SK-N-SH (cell line): ENCODE measurements around the gene MSH6. TPM values are rescaled to one million over a fixed set of nuclear protein-coding genes. Genes with fewer than 3 reads are reported as not detected.

ENCODE experiments used
- CTCF ChIA-PET: fragments of 300-600, 350-600 bp; formaldehyde crosslinking; extraction: SDS; loops from one replicate; lab custom pipeline; 2021; lab: Yijun Ruan, JAX
- POLR2A ChIA-PET: fragments of 350-600 bp; sonication (Branson Sonifier 250); formaldehyde crosslinking; extraction: SDS; loops from one replicate; lab custom pipeline; 2020; ENCODE audit warnings: antibody characterized with exemption, inconsistent platforms; lab: Yijun Ruan, JAX
- DNase-seq: peaks from one replicate; pipeline ENCODE4 v3.0.0; 2012
- H2AFZ ChIP-seq: fragments of 200-600 bp; sonication (generic); 2 replicates; pipeline ENCODE4 v1.8.1; 2016; ENCODE audit warnings: antibody characterized with exemption, mild to moderate bottlenecking, low read depth
- H3F3A ChIP-seq: fragments of 200-600 bp; sonication (generic); replicated peaks from 2 replicates; pipeline ENCODE3; 2016; ENCODE audit warnings: antibody characterized with exemption, mild to moderate bottlenecking; ENCODE audit not compliant: insufficient read depth
- H3K27ac ChIP-seq, 2 experiments: fragments of 200-500 bp in 1 of 2; fragments of 200-600 bp in 1 of 2; sonication (Bioruptor generic) in 1 of 2; sonication (generic), shearing (Covaris generic) in 1 of 2; 2 replicates each; pipeline versions ENCODE4 v1.5.1 to v1.6.1; 2014 to 2016; ENCODE audit warnings: low read depth in 2 of 2, inconsistent platforms in 1 of 2, low read length in 1 of 2, mild to moderate bottlenecking in 1 of 2, mixed read lengths in 1 of 2
- H3K27me3 ChIP-seq: fragments of 200-600 bp; sonication (generic), shearing (Covaris generic); 2 replicates; pipeline ENCODE4 v1.6.1; 2016; ENCODE audit warnings: mixed run types; ENCODE audit not compliant: insufficient read depth
- H3K36me3 ChIP-seq, 2 experiments: fragments of 200-500 bp in 1 of 2; fragments of 200-600 bp in 1 of 2; sonication (Bioruptor generic) in 1 of 2; sonication (generic) in 1 of 2; replicated peaks in 1 of 2; 2 replicates each; pipeline versions ENCODE3 to v1.5.1; 2014 to 2016; ENCODE audit warnings: low read length in 1 of 2, mild to moderate bottlenecking in 1 of 2; ENCODE audit not compliant: insufficient read depth in 2 of 2, control insufficient read depth in 1 of 2
- H3K4me1 ChIP-seq, 2 experiments: fragments of 200-500 bp in 1 of 2; fragments of 200-600 bp in 1 of 2; sonication (Bioruptor generic) in 1 of 2; sonication (generic), shearing (Covaris generic) in 1 of 2; 2 replicates each; pipeline versions ENCODE4 v1.5.1 to v1.6.1; 2014 to 2016; ENCODE audit warnings: low read depth in 1 of 2, low read length in 1 of 2, mixed run types in 1 of 2; ENCODE audit not compliant: insufficient read depth in 2 of 2, control insufficient read depth in 1 of 2
- H3K4me2 ChIP-seq: fragments of 200-600 bp; sonication (generic), shearing (Covaris generic); 2 replicates; pipeline ENCODE4 v1.6.1; 2017; ENCODE audit warnings: mixed run types
- H3K4me3 ChIP-seq, 2 experiments: fragments of 200-500 bp in 1 of 2; fragments of 200-600 bp in 1 of 2; sonication (Bioruptor generic) in 1 of 2; sonication (generic), shearing (Covaris generic) in 1 of 2; 2 replicates each; pipeline versions ENCODE4 v1.5.1 to v1.8.1; 2014 to 2016; ENCODE audit warnings: low read depth in 2 of 2, inconsistent platforms in 1 of 2, low read length in 1 of 2, mild to moderate bottlenecking in 1 of 2, mixed read lengths in 1 of 2, moderate library complexity in 1 of 2
- H3K79me2 ChIP-seq: fragments of 200-600 bp; sonication (generic); 2 replicates; pipeline ENCODE4 v1.8.1; 2017; ENCODE audit warnings: mild to moderate bottlenecking; ENCODE audit not compliant: insufficient read depth
- H3K9ac ChIP-seq: fragments of 200-600 bp; sonication (generic); 2 replicates; pipeline ENCODE4 v1.6.1; 2017; ENCODE audit warnings: mixed run types
- H3K9me2 ChIP-seq: fragments of 200-600 bp; sonication (generic); 2 replicates; pipeline ENCODE4 v1.6.1; 2017; ENCODE audit warnings: mixed run types
- H3K9me3 ChIP-seq: fragments of 200-600 bp; sonication (generic); 2 replicates; pipeline ENCODE4 v1.6.1; 2017; ENCODE audit warnings: mixed run types, mild to moderate bottlenecking, moderate library complexity
- H4K20me1 ChIP-seq: fragments of 200-600 bp; sonication (generic); 2 replicates; pipeline ENCODE4 v1.6.1; 2017; ENCODE audit warnings: mild to moderate bottlenecking, mixed run types; ENCODE audit not compliant: insufficient read depth
- CHD2 ChIP-seq: fragments of 150-350 bp; IDR thresholded peaks from 2 replicates; pipeline ENCODE4 v1.6.1; 2018; ENCODE audit warnings: low read length; ENCODE audit not compliant: partially characterized antibody
- CTCF ChIP-seq: fragments of 200-600 bp; sonication (generic); IDR thresholded peaks from 2 replicates; pipeline ENCODE4 v1.6.1; 2017; ENCODE audit warnings: antibody characterized with exemption, mild to moderate bottlenecking, moderate library complexity
- EP300 ChIP-seq, 2 experiments: IDR thresholded peaks; 2 replicates each; pipeline versions ENCODE4 v1.4.0 to v1.6.1; 2012; ENCODE audit warnings: borderline replicate concordance in 1 of 2, low read depth in 1 of 2, low read length in 1 of 2
- EZH2phosphoT487 ChIP-seq: fragments of 200-600 bp; sonication (generic); IDR thresholded peaks from 2 replicates; pipeline ENCODE4 v1.6.1; 2017; ENCODE audit warnings: low read depth, mixed run types, mild to moderate bottlenecking, antibody characterized with exemption, moderate library complexity, borderline replicate concordance
- FOXJ3 ChIP-seq: sonication (generic); formaldehyde crosslinking; IDR thresholded peaks from 2 replicates; pipeline ENCODE4 v1.5.1; 2020; ENCODE audit warnings: mild to moderate bottlenecking, missing genetic modification reagents
- FOXM1 ChIP-seq: IDR thresholded peaks from 2 replicates; pipeline ENCODE4 v1.4.0; 2012; ENCODE audit warnings: low read depth, mild to moderate bottlenecking
- GABPA ChIP-seq: IDR thresholded peaks from 2 replicates; pipeline ENCODE4 v1.4.0; 2012; ENCODE audit warnings: low read depth, mild to moderate bottlenecking
- GATA2 ChIP-seq: sonication (generic); formaldehyde crosslinking; IDR thresholded peaks from 2 replicates; pipeline ENCODE4 v1.5.0; 2020; ENCODE audit warnings: mild to moderate bottlenecking, missing genetic modification reagents
- IRF3 ChIP-seq: fragments of 150-350 bp; IDR thresholded peaks from 2 replicates; pipeline ENCODE4 v1.6.1; 2016; ENCODE audit warnings: mild to moderate bottlenecking, low read depth, low read length
- NRF1 ChIP-seq: IDR thresholded peaks from 2 replicates; pipeline ENCODE4 v1.6.1; 2012; ENCODE audit warnings: low read depth, mild to moderate bottlenecking, low read length
- POLR2AphosphoS5 ChIP-seq: IDR thresholded peaks from 2 replicates; pipeline ENCODE4 v1.6.1; 2012; ENCODE audit warnings: low read depth, low read length
- RAD21 ChIP-seq: IDR thresholded peaks from 2 replicates; pipeline ENCODE4 v1.6.1; 2012; ENCODE audit warnings: mild to moderate bottlenecking, low read length
- RCOR1 ChIP-seq: fragments of 150-350 bp; IDR thresholded peaks from 2 replicates; pipeline ENCODE4 v1.6.1; 2017; ENCODE audit warnings: antibody characterized with exemption, low read length
- REST ChIP-seq: IDR thresholded peaks from 2 replicates; pipeline ENCODE4 v1.6.1; 2012; ENCODE audit warnings: mild to moderate bottlenecking, low read depth, low read length, moderate library complexity
- RFX5 ChIP-seq: IDR thresholded peaks from 2 replicates; pipeline ENCODE4 v1.6.1; 2012; ENCODE audit warnings: mild to moderate bottlenecking, improper control_type of control experiment, low read length
- SIN3A ChIP-seq: IDR thresholded peaks from 2 replicates; pipeline ENCODE4 v1.6.1; 2012; ENCODE audit warnings: low read depth, mild to moderate bottlenecking, low read length, moderate library complexity, borderline replicate concordance
- TAF1 ChIP-seq: IDR thresholded peaks from 2 replicates; pipeline ENCODE4 v1.6.1; 2012; ENCODE audit warnings: low read depth, mild to moderate bottlenecking, low read length, moderate library complexity, borderline replicate concordance
- TCF12 ChIP-seq: IDR thresholded peaks from 2 replicates; pipeline ENCODE4 v1.4.0; 2012
- TEAD4 ChIP-seq: IDR thresholded peaks from 2 replicates; pipeline ENCODE4 v1.4.0; 2012; ENCODE audit warnings: mild to moderate bottlenecking, borderline replicate concordance; ENCODE audit not compliant: insufficient read depth
- YY1 ChIP-seq: IDR thresholded peaks from 2 replicates; pipeline ENCODE4 v1.4.0; 2012; ENCODE audit warnings: low read depth, mild to moderate bottlenecking
- WGBS: methylation state at CpG from one replicate; pipeline ENCODE4 v1.1.6; 2017; ENCODE audit warnings: low lambda C conversion rate; 5-methylcytosine and 5-hydroxymethylcytosine counted together
- polyA plus RNA-seq, 3 experiments: library from polyadenylated mRNA; depleted of rRNA; stranded (reverse); fragments of >200 nt; gene quantifications; 2 replicates each; pipeline ENCODE4 v1.2.3, GENCODE V29; 2012
- TF ChIP-seq, protein P1 (sequence below): IDR thresholded peaks from 2 replicates; pipeline ENCODE4 v1.4.0; 2012; ENCODE audit warnings: low read depth
- TF ChIP-seq, protein P2 (sequence below): IDR thresholded peaks from 2 replicates; pipeline ENCODE4 v1.4.0; 2012; ENCODE audit warnings: low read depth, borderline replicate concordance

Gene MSH6
- polyA plus RNA-seq (2012; rRNA removed): 16.4 and 16.6 TPM in 2 replicates
- polyA plus RNA-seq (2012; cell fraction: cytosol; rRNA removed): 25.0 and 34.0 TPM in 2 replicates
- polyA plus RNA-seq (2012; cell fraction: nucleus; rRNA removed): 11.8 and 19.6 TPM in 2 replicates

DNA sequence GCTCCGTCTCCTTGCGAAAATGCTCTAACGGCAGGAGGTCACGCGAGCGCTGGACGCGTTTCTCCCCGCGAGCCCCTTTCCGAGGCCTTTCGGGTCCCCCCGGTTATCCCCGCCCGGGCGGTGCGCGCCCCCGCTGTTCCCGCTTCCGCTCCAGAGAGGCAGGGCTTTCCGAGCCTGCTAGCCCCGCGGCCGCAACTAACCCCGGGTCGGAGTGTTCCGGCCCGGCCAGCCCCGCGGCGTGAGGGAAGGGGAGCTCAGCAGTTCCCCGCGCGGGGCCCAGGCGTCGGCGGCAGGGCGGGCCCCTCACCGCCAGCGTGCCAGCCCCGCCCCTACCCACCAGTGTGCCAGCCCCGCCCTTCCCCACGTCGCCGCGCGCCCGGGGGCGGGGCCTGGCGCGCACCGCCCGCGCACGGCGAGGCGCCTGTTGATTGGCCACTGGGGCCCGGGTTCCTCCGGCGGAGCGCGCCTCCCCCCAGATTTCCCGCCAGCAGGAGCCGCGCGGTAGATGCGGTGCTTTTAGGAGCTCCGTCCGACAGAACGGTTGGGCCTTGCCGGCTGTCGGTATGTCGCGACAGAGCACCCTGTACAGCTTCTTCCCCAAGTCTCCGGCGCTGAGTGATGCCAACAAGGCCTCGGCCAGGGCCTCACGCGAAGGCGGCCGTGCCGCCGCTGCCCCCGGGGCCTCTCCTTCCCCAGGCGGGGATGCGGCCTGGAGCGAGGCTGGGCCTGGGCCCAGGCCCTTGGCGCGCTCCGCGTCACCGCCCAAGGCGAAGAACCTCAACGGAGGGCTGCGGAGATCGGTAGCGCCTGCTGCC lies at the start of gene MSH6:
Gene MSH6, plus strand, starts transcription at position 475 of the 815 bp plus-strand sequence. Its CDS starts 89 bp downstream, at position 564.
- peaks cover 39% of the 10 kb centered on the region for H4K20me1 ChIP-seq
- H3K36me3 ChIP-seq: peaks cover 2 to 12% of the 10 kb centered on the region in 2 experiments
- H3K27me3 ChIP-seq: no peaks in the 10 kb centered on the region
- peak within 1 kb of the TSS; percentile 95 for H2AFZ ChIP-seq
- POLR2A ChIA-PET: interaction anchor here (0.7 to 2.8 kb wide), 11 partner anchors 9 to 438 kb away, joined by 3 to 10 read pairs (median 3); partner anchors contain the start of gene MSH2
- DNase-seq: peak; percentile 100
- CTCF ChIA-PET: interaction anchor here (1.0 to 9.2 kb wide), 10 partner anchors 9 to 450 kb away, joined by 3 to 98 read pairs (median 4); no protein-coding TSS in a partner anchor
- H3K4me1 ChIP-seq: peaks cover 2 to 13% of the 10 kb centered on the region in 2 experiments; a peak in 3 of 4 replicates
- H3K27ac ChIP-seq: peak within 1 kb of the TSS; percentile 89 to 94
- WGBS: 2% methylated on average over 36 of the region's 98 CpGs
- H3K4me2 ChIP-seq: peak within 1 kb of the TSS; percentile 97
- no peaks in the 10 kb centered on the region for H3K9me2 ChIP-seq
- H3K4me3 ChIP-seq: peak within 1 kb of the TSS; percentile 65 to 95
- H3K9me3 ChIP-seq: no peaks in the 10 kb centered on the region
- H3K9ac ChIP-seq: peak within 1 kb of the TSS; percentile 95
- H3K79me2 ChIP-seq: peaks cover 41% of the 10 kb centered on the region
- H3F3A ChIP-seq: peaks cover 7% of the 10 kb centered on the region
- TF ChIP-seq NRF1 (peak; percentile 74), IRF3 (no peak), TEAD4 (0 out of 2 replicates have a peak, but pooled peaks have one; percentile 11), RAD21 (no peak), POLR2AphosphoS5 (peak; percentile 78), SIN3A (peak; percentile 71; the same call in 1 of the 2 replicates), YY1 (no peak), GABPA (no peak), TAF1 (peak; percentile 59), CHD2 (peak; percentile 60), CTCF (0 out of 2 replicates have a peak, but pooled peaks have one; percentile 9), RCOR1 (no peak), FOXJ3 (CRISPR knock-in tag) (0 out of 2 replicates have a peak, but pooled peaks have one; percentile 40), EP300 (IDR thresholded peaks at IDR 0.05; ENCODE audit: borderline replicate concordance in 1 of 2, low read depth in 1 of 2, low read length in 1 of 2) (peak; percentile 5 to 25; a peak in 2 of 4 replicates), REST (no peak; the same call in 1 of the 2 replicates), RFX5 (peak; percentile 54; the same call in 1 of the 2 replicates), EZH2phosphoT487 (no peak), GATA2 (CRISPR knock-in tag) (no peak), FOXM1 (no peak), TCF12 (no peak)
- TF ChIP-seq, protein P1, sequence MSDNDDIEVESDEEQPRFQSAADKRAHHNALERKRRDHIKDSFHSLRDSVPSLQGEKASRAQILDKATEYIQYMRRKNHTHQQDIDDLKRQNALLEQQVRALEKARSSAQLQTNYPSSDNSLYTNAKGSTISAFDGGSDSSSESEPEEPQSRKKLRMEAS: peak; percentile 90; the same call in 1 of the 2 replicates
- TF ChIP-seq, protein P2, sequence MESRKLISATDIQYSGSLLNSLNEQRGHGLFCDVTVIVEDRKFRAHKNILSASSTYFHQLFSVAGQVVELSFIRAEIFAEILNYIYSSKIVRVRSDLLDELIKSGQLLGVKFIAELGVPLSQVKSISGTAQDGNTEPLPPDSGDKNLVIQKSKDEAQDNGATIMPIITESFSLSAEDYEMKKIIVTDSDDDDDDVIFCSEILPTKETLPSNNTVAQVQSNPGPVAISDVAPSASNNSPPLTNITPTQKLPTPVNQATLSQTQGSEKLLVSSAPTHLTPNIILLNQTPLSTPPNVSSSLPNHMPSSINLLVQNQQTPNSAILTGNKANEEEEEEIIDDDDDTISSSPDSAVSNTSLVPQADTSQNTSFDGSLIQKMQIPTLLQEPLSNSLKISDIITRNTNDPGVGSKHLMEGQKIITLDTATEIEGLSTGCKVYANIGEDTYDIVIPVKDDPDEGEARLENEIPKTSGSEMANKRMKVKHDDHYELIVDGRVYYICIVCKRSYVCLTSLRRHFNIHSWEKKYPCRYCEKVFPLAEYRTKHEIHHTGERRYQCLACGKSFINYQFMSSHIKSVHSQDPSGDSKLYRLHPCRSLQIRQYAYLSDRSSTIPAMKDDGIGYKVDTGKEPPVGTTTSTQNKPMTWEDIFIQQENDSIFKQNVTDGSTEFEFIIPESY: no peak
